ENCODE data around the gene SEMA5A. TPM values are rescaled to one million over a fixed set of nuclear protein-coding genes. Genes with fewer than 3 reads are reported as not detected.

Gene SEMA5A
- total RNA-seq, 1 donor from 2014 or later = 31.9 TPM

DNA sequence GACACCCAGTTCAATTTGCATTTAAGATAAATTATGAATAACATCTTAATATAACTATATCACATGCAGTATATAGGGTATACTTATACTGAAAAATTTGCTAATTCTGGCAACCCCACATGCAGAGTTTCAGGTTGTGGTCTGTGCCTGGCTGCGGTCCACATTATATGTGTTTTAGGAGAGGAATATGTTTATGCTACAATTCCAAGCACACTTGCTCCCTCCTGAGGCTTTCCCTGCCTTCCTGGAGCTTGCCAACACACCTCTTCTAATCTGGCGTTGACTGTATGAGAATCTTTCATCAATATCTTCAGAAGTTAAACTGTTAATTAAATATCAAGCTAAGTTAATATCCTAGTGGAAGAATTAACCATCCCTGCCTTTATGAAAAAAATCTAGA, 45.2 kb downstream of the SEMA5A start:
- TF ChIP-seq, protein P1, sequence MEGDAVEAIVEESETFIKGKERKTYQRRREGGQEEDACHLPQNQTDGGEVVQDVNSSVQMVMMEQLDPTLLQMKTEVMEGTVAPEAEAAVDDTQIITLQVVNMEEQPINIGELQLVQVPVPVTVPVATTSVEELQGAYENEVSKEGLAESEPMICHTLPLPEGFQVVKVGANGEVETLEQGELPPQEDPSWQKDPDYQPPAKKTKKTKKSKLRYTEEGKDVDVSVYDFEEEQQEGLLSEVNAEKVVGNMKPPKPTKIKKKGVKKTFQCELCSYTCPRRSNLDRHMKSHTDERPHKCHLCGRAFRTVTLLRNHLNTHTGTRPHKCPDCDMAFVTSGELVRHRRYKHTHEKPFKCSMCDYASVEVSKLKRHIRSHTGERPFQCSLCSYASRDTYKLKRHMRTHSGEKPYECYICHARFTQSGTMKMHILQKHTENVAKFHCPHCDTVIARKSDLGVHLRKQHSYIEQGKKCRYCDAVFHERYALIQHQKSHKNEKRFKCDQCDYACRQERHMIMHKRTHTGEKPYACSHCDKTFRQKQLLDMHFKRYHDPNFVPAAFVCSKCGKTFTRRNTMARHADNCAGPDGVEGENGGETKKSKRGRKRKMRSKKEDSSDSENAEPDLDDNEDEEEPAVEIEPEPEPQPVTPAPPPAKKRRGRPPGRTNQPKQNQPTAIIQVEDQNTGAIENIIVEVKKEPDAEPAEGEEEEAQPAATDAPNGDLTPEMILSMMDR (conservative IDR thresholded peaks at IDR 0.05) = no peak
- no peak overlapping the region for H3K27ac Mint-ChIP-seq (ENCODE audit: unreplicated experiment)
- DNase-seq (ENCODE audit: low read depth, low spot score) = no peak
- peaks cover 5% of the 10 kb centered on the region for H3K36me3 Mint-ChIP-seq (ENCODE audit: low read depth)
- peaks cover 6% of the 10 kb centered on the region for H3K4me1 Mint-ChIP-seq
- no peak overlapping the region for H3K4me3 Mint-ChIP-seq
- H3K27me3 Mint-ChIP-seq (ENCODE audit: low read depth) = no peaks in the 10 kb centered on the region
- H3K9me3 Mint-ChIP-seq = peaks cover 4% of the 10 kb centered on the region

DNA sequence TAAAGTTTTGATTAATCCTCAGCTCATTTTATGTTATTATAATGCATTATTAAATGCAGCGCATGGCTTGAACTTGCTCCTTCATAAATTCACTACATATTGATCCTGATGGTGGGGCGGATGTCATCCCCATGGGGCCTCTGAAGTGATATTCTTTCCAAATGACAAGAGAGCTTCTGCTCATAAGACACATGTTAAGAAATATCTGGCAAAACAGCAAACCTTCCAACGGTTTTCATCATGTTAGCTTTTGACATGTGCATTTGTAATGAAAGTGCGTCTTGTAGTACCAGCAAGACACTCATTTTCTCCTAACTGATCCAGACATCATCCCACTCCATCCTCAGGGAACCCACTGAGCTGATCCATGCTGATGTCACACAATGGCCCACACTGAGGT, 45.7 kb downstream of the SEMA5A start:
- no peaks in the 10 kb centered on the region for H3K27me3 Mint-ChIP-seq (ENCODE audit: low read depth)
- TF ChIP-seq, protein P1 (conservative IDR thresholded peaks at IDR 0.05) = no peak
- no peak for DNase-seq (ENCODE audit: low read depth, low spot score)
- H3K36me3 Mint-ChIP-seq (ENCODE audit: low read depth) = peaks cover 5% of the 10 kb centered on the region
- H3K27ac Mint-ChIP-seq (ENCODE audit: unreplicated experiment) = no peak overlapping the region
- H3K4me3 Mint-ChIP-seq = no peak overlapping the region
- H3K4me1 Mint-ChIP-seq = peaks cover 11% of the 10 kb centered on the region
- H3K9me3 Mint-ChIP-seq = peaks cover 4% of the 10 kb centered on the region

DNA sequence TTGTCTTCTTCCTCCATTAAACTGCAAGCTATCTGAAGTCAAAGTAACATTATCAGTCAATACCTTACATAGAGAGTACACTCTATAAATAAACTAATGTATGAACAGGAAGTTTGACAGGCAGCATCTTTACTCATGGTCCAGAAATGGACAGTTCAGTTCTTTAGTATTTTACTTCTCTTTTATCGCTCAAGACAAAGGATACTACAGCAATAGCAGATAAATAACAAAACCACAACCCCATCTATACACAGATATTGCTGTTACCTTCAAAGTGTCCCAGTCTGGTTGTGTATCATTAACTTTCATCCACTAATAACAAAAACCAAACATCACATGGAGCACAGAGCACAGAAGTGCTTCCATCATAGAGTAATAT, 46.4 kb downstream of the SEMA5A start:
- no peak for DNase-seq (ENCODE audit: low read depth, low spot score)
- TF ChIP-seq, protein P1 (conservative IDR thresholded peaks at IDR 0.05) = no peak
- Mint-ChIP-seq H3K9me3 (peaks cover 3% of the 10 kb centered on the region), H3K27me3 (ENCODE audit: low read depth) (no peaks in the 10 kb centered on the region), H3K27ac (ENCODE audit: unreplicated experiment) (no peak overlapping the region), H3K36me3 (ENCODE audit: low read depth) (peaks cover 5% of the 10 kb centered on the region), H3K4me3 (no peak overlapping the region), H3K4me1 (peaks cover 14% of the 10 kb centered on the region)

DNA sequence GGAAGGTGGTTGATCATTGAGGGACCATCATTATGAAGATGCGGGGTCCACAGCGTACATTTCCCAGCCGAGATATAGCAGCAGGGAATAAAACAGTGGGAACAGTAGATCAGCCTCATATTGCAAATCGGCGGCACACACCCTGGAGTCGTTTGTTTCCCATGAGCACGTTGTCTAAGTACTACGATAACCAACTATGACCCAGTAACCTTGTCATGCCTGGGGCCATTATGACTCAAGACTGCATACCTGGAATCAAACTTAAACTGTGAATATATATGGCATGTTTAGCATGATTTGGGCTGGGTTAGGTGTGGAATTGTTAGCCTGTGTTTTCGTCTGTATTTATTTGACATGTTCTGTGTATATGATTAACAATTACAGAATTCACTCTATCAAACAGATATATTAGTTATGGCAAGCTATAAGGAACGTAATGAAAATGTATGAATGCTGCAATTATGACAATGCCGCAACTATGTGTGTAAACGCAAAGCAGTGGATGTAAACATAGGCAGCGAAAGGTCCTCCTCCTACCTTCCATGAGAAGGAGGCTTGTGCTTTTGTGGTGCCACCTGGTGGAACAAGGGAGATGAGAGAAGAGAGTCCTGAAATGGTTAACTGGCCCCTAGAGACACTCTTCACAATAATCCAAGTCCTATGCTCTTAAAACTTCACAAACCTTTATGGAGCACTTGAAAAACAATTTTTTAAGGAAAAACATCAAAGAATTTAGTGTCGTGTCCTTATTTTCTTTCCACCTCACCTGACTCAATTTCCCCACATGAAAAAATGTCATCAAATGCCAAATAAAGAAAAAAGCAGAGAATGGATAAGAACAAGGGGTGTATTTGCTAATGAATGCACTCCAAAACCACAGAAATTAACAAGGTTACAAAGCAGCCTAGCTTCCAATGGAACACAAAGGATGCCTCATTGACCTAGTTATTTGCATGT, 47.1 kb downstream of the SEMA5A start:
- TF ChIP-seq, protein P1 (conservative IDR thresholded peaks at IDR 0.05) = peak; percentile 50
- Mint-ChIP-seq H3K36me3 (ENCODE audit: low read depth) (peaks cover 5% of the 10 kb centered on the region), H3K4me3 (no peak overlapping the region), H3K27me3 (ENCODE audit: low read depth) (no peaks in the 10 kb centered on the region), H3K4me1 (peaks cover 19% of the 10 kb centered on the region), H3K9me3 (peaks cover 2% of the 10 kb centered on the region), H3K27ac (ENCODE audit: unreplicated experiment) (no peak overlapping the region)
- no peak for DNase-seq (ENCODE audit: low read depth, low spot score)

DNA sequence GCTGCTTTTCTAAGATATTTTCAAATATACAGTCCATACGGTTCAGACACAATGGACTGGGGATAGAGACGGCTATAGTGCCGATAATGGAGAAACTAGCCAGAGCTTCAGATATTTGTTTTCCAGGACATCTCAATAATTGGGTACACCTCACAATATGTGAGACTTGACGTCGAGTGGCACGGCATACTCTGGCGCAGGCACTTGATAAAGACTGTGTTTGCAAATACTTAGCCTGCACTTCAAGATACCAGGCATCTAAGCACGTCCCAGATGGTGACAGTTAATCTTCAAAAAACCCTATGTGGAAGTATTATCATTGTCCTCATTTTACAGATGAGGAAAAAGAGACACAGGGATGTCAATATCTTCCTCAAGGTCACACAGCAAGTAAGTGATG, 48.5 kb downstream of the SEMA5A start:
- DNase-seq (ENCODE audit: low read depth, low spot score) = no peak
- Mint-ChIP-seq H3K4me3 (no peak overlapping the region), H3K27me3 (ENCODE audit: low read depth) (no peaks in the 10 kb centered on the region), H3K9me3 (peaks cover 2% of the 10 kb centered on the region), H3K27ac (ENCODE audit: unreplicated experiment) (no peak overlapping the region), H3K4me1 (peaks cover 19% of the 10 kb centered on the region), H3K36me3 (ENCODE audit: low read depth) (peaks cover 5% of the 10 kb centered on the region)
- TF ChIP-seq, protein P1 (conservative IDR thresholded peaks at IDR 0.05) = no peak

Data from neural crest cell (in vitro differentiated cells).